Measurements from ENCODE around the gene BTBD19.

GRCh38 chr1:44805311-44806024, 2.9 kb upstream of the BTBD19 start:
- TF ChIP-seq CTCF (IDR thresholded peaks at IDR 0.05) (no peak), POLR2A (IDR thresholded peaks at IDR 0.05) (no peak)

Data from Peyer's patch (tissue), 4 donors.